GM21390 (cell line): Measurements from ENCODE around the gene SLC35F6.
"Not testable (repeated sequence)": the region's sequence is repeated elsewhere in the genome, so short reads cannot be mapped to it uniquely, and the experiment has no call there.

Experiments
- ATAC-seq: cut with Tn5 transposase; IDR thresholded peaks from one replicate; pipeline ENCODE4 v1.9.1; 2021; ENCODE audit not compliant: unreplicated experiment

The SLC35F6 gene

DNA sequence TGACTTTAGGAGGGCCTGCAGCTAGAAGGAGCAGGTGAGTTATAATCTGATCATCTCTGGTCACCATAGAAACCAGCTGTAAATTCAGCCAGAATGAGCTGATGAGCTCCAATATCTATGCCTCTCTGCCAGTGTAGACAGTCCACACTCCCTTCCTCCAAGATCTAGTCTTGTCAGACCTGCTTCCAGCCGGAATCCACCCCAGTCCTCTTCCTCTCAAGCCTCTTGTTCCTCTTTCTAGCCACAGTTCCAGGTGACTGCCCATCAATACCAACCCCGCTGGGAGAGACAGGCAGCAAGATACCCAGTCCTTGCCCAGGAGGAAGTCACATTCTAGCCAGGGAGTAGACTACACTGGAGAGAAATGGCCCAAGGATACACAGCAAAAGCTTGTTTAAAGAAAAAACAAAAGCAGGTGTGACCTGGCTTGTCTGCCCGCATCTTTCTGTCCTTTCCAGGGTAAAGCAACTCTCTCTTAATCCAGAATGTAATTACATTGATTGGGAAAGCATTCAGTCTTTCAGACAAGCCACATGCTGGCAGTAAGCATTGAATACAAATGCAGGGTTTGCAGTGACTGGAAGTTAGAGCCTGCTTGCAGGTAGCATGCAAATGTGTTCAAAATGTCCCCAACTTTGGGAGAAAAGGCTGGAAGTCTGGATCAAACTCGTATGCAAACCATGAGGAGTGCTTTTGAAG, 9.0 kb upstream of the SLC35F6 start:
- no peak for ATAC-seq

- ATAC-seq = no peak
These were observed 7.7 kb upstream of the SLC35F6 start for GRCh38 chr2:26756337-26756736.

- ATAC-seq = peak; percentile 52
These were observed 6.0 kb upstream of the SLC35F6 start for GRCh38 chr2:26757873-26758789.

DNA sequence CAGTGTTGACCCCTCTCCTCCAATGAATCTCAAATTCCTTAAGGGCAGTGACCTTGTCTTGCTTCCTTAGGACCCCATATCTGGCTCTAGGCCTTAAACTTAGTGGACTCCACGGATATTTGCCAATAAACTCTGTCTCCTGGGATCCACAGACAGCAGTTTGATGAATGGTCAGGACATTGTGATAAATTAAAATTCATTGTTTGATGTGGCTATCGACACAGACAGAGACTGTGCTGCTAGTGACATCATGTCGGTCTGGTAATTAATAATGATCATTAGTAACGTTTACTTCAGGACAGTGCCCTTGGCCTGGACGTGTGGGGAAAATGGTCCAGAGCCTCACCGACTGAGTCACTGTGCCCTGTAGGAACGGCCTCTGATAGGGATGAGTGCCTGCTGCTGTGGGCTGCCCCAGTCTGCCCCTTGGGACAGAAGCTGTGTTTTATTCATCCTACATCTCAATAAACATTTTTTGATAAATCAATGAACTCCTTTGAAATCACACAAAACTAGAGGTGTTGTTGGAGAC, 5.2 kb upstream of the SLC35F6 start:
- no peak for ATAC-seq

DNA sequence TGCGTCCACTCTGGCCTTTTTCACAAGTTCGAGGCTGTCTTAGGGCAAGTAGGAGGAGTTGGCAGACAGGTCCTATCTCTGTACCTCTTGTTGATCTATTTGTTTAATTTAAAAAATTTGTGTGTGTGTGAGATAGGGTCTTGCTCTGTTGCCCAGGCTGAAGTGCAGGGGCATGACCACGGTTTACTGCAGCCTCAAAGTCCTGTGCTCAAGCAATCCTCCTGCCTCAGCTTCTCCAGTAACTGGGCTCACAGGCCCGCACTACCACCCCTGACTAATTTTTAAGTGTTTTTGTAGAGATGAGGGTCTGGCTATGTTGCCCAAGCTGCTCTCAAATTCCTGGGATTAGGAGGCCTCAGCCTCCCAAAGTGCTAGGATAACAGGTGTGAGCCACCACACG, 4.2 kb upstream of the SLC35F6 start:
- ATAC-seq = no peak

- ATAC-seq = not testable (repeated sequence)
These were observed 3.1 kb upstream of the SLC35F6 start for GRCh38 chr2:26760991-26761390.

DNA sequence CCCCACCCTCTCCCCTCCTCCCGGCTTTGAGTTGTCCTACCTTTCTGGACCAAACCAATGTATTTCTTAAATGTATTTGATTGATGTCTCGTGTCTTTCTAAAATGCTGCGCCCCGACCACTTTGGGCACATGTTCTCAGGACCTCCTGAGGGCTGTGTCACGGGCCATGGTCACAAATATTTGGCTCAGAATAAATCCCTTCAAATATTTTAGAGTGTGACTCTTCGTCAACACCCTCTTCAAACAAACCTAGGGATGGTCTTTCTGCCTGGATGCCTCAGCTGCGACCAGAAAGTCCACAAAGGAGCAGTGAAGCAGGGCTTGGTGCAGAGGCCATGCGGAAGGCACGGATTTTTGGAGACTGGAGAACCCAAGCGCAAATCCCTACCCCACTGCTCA, 1.1 kb upstream of the SLC35F6 start:
- ATAC-seq = no peak

- no peak for ATAC-seq
These were observed 822 bp downstream of the SLC35F6 start for GRCh38 chr2:26764906-26765305.

- ATAC-seq = no peak
These were observed 1.6 kb downstream of the SLC35F6 start for GRCh38 chr2:26765475-26766200.

DNA sequence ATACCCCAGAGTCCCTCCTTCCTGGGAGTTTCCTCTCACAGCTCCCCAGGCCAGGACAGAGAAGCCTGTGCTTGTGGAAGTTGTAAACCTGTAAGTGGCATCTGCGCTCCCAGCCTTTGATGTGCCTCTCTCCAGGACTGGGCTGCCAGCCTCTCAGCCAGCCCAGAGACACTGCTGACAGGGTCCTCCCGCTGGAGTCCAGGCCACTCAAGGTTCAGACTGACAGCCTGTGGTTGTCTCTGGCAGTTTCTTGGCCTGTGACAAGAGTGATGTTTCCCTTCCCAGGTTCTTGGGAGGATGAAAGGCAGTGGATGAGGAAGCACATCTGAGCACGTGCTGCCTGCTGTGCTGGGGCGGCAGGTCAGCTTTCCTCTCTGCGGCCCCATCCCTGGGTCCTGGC, 3.0 kb downstream of the SLC35F6 start:
- no peak for ATAC-seq

DNA sequence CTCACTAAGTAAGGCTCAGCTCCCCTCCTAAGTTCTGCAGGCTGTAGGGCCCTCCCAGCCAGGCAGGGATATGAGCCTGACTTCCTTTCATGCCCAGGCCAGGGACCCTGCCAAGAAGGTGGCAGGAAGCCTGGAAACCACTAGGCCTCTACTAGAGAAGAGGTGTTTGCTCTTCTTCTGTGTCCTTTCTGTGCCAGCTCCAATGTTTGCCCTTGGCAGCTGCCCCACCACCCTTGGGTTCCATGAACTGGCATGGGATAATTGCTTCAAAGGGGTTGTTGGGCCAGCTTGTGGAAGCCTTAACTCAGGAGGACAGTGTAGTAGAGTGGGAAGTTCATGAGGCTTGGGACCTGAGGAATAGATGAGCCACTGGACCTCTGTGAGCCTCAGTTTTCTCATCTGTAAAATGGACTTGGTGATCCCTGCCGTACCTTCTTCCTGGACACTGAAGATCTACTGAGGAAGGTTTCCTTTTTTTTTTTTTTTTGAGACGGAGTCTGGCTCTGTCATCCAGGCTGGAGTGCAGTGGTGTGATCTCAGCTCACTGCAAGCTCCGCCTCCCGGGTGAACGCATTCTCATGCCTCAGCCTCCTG, 3.9 kb downstream of the SLC35F6 start:
- no peak for ATAC-seq

- ATAC-seq = no peak
These were observed 4.6 kb downstream of the SLC35F6 start for GRCh38 chr2:26768759-26769088.

GRCh38 chr2:26769089-26769761, 5.1 kb downstream of the SLC35F6 start:
- no peak for ATAC-seq

GRCh38 chr2:26770986-26771586, 7.0 kb downstream of the SLC35F6 start:
- no peak for ATAC-seq

GRCh38 chr2:26772064-26773001, 8.2 kb downstream of the SLC35F6 start:
- no peak for ATAC-seq

- ATAC-seq = no peak
These were observed 12.2 kb downstream of the SLC35F6 start for GRCh38 chr2:26776195-26776800.

- ATAC-seq = no peak
These were observed 14.0 kb downstream of the SLC35F6 start for GRCh38 chr2:26778098-26778497.

- no peak for ATAC-seq
These were observed 14.4 kb downstream of the SLC35F6 start for GRCh38 chr2:26778507-26778906.
